ENCODE results near the gene PRPF19. TPM values are rescaled to one million over a fixed set of nuclear protein-coding genes. Genes with fewer than 3 reads are reported as not detected.

The PRPF19 gene
- total RNA-seq, 1 experiment from 2014 or later: 128 TPM

GRCh38 chr11:60919320-60919719 lies 12.9 kb upstream of the PRPF19 start:
- Mint-ChIP-seq H3K36me3 (ENCODE audit: insufficient read depth, unreplicated experiment) (peaks cover 15% of the 10 kb centered on the region), H3K4me3 (ENCODE audit: low read depth, unreplicated experiment) (no peak overlapping the region), H3K4me1 (ENCODE audit: low read depth, unreplicated experiment) (peaks cover 23% of the 10 kb centered on the region), H3K27me3 (ENCODE audit: unreplicated experiment) (no peaks in the 10 kb centered on the region), H3K27ac (ENCODE audit: unreplicated experiment) (no peak overlapping the region), H3K9me3 (ENCODE audit: low read depth, unreplicated experiment) (no peaks in the 10 kb centered on the region)
- CTCF ChIA-PET: interaction anchor here (0.6 to 1.1 kb wide), 2 partner anchors 238 to 342 kb away, joined by 3 read pairs; no protein-coding TSS in a partner anchor
- no peak for TF ChIP-seq CTCF (IDR thresholded peaks at IDR 0.05; ENCODE audit: unreplicated experiment)
- intact Hi-C loops (cut with micrococcal nuclease; ENCODE audit: unreplicated experiment): loop anchor here (5.0 kb wide), 1 partner anchor 213 kb away; no protein-coding TSS in a partner anchor
- BruUV-seq (replicated peaks): no TSS peak
- DNase-seq: no peak

GRCh38 chr11:60918939-60919265 lies 12.5 kb upstream of the PRPF19 start:
- intact Hi-C loops (cut with micrococcal nuclease; ENCODE audit: unreplicated experiment): loop anchor here (5.0 kb wide), 1 partner anchor 213 kb away; no protein-coding TSS in a partner anchor
- CTCF ChIA-PET: interaction anchor here (0.6 to 1.1 kb wide), 2 partner anchors 239 to 342 kb away, joined by 3 read pairs; no protein-coding TSS in a partner anchor
- Mint-ChIP-seq H3K27me3 (ENCODE audit: unreplicated experiment) (no peaks in the 10 kb centered on the region), H3K4me1 (ENCODE audit: low read depth, unreplicated experiment) (peaks cover 23% of the 10 kb centered on the region), H3K4me3 (ENCODE audit: low read depth, unreplicated experiment) (no peak overlapping the region), H3K36me3 (ENCODE audit: insufficient read depth, unreplicated experiment) (peaks cover 15% of the 10 kb centered on the region), H3K9me3 (ENCODE audit: low read depth, unreplicated experiment) (no peaks in the 10 kb centered on the region), H3K27ac (ENCODE audit: unreplicated experiment) (no peak overlapping the region)
- no TSS peak for BruUV-seq (replicated peaks)
- no peak for TF ChIP-seq CTCF (IDR thresholded peaks at IDR 0.05; ENCODE audit: unreplicated experiment)
- no peak for DNase-seq

GRCh38 chr11:60918251-60918938 lies 12.0 kb upstream of the PRPF19 start:
- BruUV-seq (replicated peaks): no TSS peak
- no peak overlapping the region for H3K27ac Mint-ChIP-seq (ENCODE audit: unreplicated experiment)
- no peak for TF ChIP-seq CTCF (IDR thresholded peaks at IDR 0.05; ENCODE audit: unreplicated experiment)
- H3K4me1 Mint-ChIP-seq (ENCODE audit: low read depth, unreplicated experiment): peaks cover 23% of the 10 kb centered on the region
- H3K4me3 Mint-ChIP-seq (ENCODE audit: low read depth, unreplicated experiment): no peak overlapping the region
- CTCF ChIA-PET: interaction anchor here (1.1 kb wide), 1 partner anchor 239 kb away, joined by 3 read pairs; no protein-coding TSS in a partner anchor
- H3K27me3 Mint-ChIP-seq (ENCODE audit: unreplicated experiment): no peaks in the 10 kb centered on the region
- peaks cover 20% of the 10 kb centered on the region for H3K36me3 Mint-ChIP-seq (ENCODE audit: insufficient read depth, unreplicated experiment)
- DNase-seq: no peak
- intact Hi-C loops (cut with micrococcal nuclease; ENCODE audit: unreplicated experiment): loop anchor here (5.0 kb wide), 1 partner anchor 214 kb away; no protein-coding TSS in a partner anchor
- no peaks in the 10 kb centered on the region for H3K9me3 Mint-ChIP-seq (ENCODE audit: low read depth, unreplicated experiment)

GRCh38 chr11:60917267-60917666 lies 10.9 kb upstream of the PRPF19 start:
- TF ChIP-seq CTCF (IDR thresholded peaks at IDR 0.05; ENCODE audit: unreplicated experiment): no peak
- H3K36me3 Mint-ChIP-seq (ENCODE audit: insufficient read depth, unreplicated experiment): peaks cover 20% of the 10 kb centered on the region
- peaks cover 4% of the 10 kb centered on the region for H3K27me3 Mint-ChIP-seq (ENCODE audit: unreplicated experiment)
- H3K27ac Mint-ChIP-seq (ENCODE audit: unreplicated experiment): no peak overlapping the region
- DNase-seq: no peak
- H3K4me3 Mint-ChIP-seq (ENCODE audit: low read depth, unreplicated experiment): no peak overlapping the region
- H3K4me1 Mint-ChIP-seq (ENCODE audit: low read depth, unreplicated experiment): peaks cover 23% of the 10 kb centered on the region
- BruUV-seq (replicated peaks): no TSS peak
- intact Hi-C loops (cut with micrococcal nuclease; ENCODE audit: unreplicated experiment): loop anchor here (5.0 kb wide), 1 partner anchor 215 kb away; no protein-coding TSS in a partner anchor
- CTCF ChIA-PET: no interaction called here
- no peaks in the 10 kb centered on the region for H3K9me3 Mint-ChIP-seq (ENCODE audit: low read depth, unreplicated experiment)
